DMS 273 treated with DMSO at 0.1 percent for 48 hours (cell line): Measurements from ENCODE around the gene VHLL.

Source experiments
- DNase-seq: peaks from one replicate; lab custom pipeline; 2025; lab: John Stamatoyannopoulos, UW

The VHLL gene

GRCh38 chr1:156291226-156292061, 7.7 kb downstream of the VHLL start:
- no peak for DNase-seq

- no peak for DNase-seq
Measured at GRCh38 chr1:156289857-156290256, 9.2 kb downstream of the VHLL start.

GRCh38 chr1:156286061-156286460, 13.0 kb downstream of the VHLL start:
- DNase-seq = no peak

GRCh38 chr1:156285437-156285836, 13.7 kb downstream of the VHLL start:
- no peak for DNase-seq

- no peak for DNase-seq
Measured at GRCh38 chr1:156284757-156285156, 14.3 kb downstream of the VHLL start.

- DNase-seq = no peak
Measured at GRCh38 chr1:156284112-156284511, 15.0 kb downstream of the VHLL start, which contains the start of gene TMEM79. Gene TMEM79, plus strand, starts transcription at chr1:156284325. Its CDS starts 902 bp downstream, at chr1:156285227.

GRCh38 chr1:156283521-156283920, 15.6 kb downstream of the VHLL start:
- DNase-seq = no peak

GRCh38 chr1:156282479-156283222, 16.5 kb downstream of the VHLL start, which contains the start of gene SMG5:
Gene SMG5, minus strand, starts transcription at chr1:156282825. Its CDS starts 145 bp downstream, at chr1:156282680.
- peak; percentile 98 for DNase-seq

- DNase-seq = peak; percentile 12
Measured at GRCh38 chr1:156281693-156282478, 17.2 kb downstream of the VHLL start.

GRCh38 chr1:156281281-156281680, 17.8 kb downstream of the VHLL start:
- no peak for DNase-seq

GRCh38 chr1:156279837-156280236, 19.3 kb downstream of the VHLL start:
- DNase-seq = no peak

- no peak for DNase-seq
Measured at GRCh38 chr1:156276966-156277381, 22.1 kb downstream of the VHLL start.

- DNase-seq = no peak
Measured at GRCh38 chr1:156276532-156276931, 22.6 kb downstream of the VHLL start.

GRCh38 chr1:156270314-156270713, 28.8 kb downstream of the VHLL start:
- no peak for DNase-seq

GRCh38 chr1:156268336-156268735, 30.8 kb downstream of the VHLL start:
- no peak for DNase-seq

GRCh38 chr1:156266051-156266450, 33.1 kb downstream of the VHLL start:
- DNase-seq = no peak

GRCh38 chr1:156263288-156263655, 35.8 kb downstream of the VHLL start:
- no peak for DNase-seq

GRCh38 chr1:156262461-156263287, 36.4 kb downstream of the VHLL start:
- no peak for DNase-seq

- DNase-seq = no peak
Measured at GRCh38 chr1:156260896-156261295, 38.2 kb downstream of the VHLL start.

- no peak for DNase-seq
Measured at GRCh38 chr1:156259805-156260204, 39.3 kb downstream of the VHLL start.

- DNase-seq = no peak
Measured at GRCh38 chr1:156258859-156259258, 40.2 kb downstream of the VHLL start.
